Smooth muscle cell of the pulmonary artery (primary cell): Measurements from ENCODE around the gene CCSER1. TPM values are rescaled to one million over a fixed set of nuclear protein-coding genes. Genes with fewer than 3 reads are reported as not detected.

Experiments used
- total RNA-seq: library from RNA; depleted of rRNA; stranded (reverse); fragments of >200 nt; gene quantifications from 2 replicates; pipeline ENCODE4 v1.2.3, GENCODE V29; 2014

Gene CCSER1
- total RNA-seq: 0.03 and 0.20 TPM in 2 replicates

GRCh38 chr4:90127223-90127705, at the start of gene CCSER1:
Gene CCSER1 (plus strand): TSS chr4:90127394.

Other genes with a start within 250 kb of the CCSER1 start
- 0.20 and 1.4 TPM in 2 replicates for gene MMRN1, start 232.5 kb upstream of the CCSER1 start, total RNA-seq